Ectodermal cell (in vitro differentiated cells): ENCODE results near the gene ZNHIT1.

Experiments used
- H3K27ac ChIP-seq: 2 replicates; pipeline ENCODE4 v1.7.0; 2013; ENCODE audit warnings: mild to moderate bottlenecking, low read depth, low read length; ENCODE audit not compliant: insufficient read depth, poor library complexity, severe bottlenecking
- H3K27me3 ChIP-seq: 2 replicates; pipeline ENCODE4 v1.7.0; 2013; ENCODE audit warnings: mild to moderate bottlenecking, low read length; ENCODE audit not compliant: insufficient read depth, control insufficient read depth, poor library complexity, severe bottlenecking
- H3K36me3 ChIP-seq: one replicate; pipeline ENCODE4 v1.7.0; 2013; ENCODE audit warnings: low read length; ENCODE audit not compliant: control insufficient read depth, insufficient read depth
- H3K4me1 ChIP-seq: one replicate; pipeline ENCODE4 v1.7.0; 2013; ENCODE audit warnings: low read length; ENCODE audit not compliant: control insufficient read depth, insufficient read depth
- H3K4me3 ChIP-seq: 2 replicates; pipeline ENCODE4 v1.7.0; 2013; ENCODE audit warnings: low read depth, low read length, control low read depth; ENCODE audit not compliant: insufficient read depth
- H3K9me3 ChIP-seq: 2 replicates; pipeline ENCODE4 v1.7.0; 2013; ENCODE audit warnings: mild to moderate bottlenecking, low read length, moderate library complexity; ENCODE audit not compliant: control insufficient read depth
- WGBS, 2 experiments: methylation state at CpG; one replicate each; pipeline ENCODE4 v1.1.7; 2013; ENCODE audit warnings: missing lambda C conversion rate in 2 of 2; 5-methylcytosine and 5-hydroxymethylcytosine counted together

ZNHIT1 gene

GRCh38 chr7:101216860-101217387 lies 1.0 kb upstream of the ZNHIT1 start:
- Histone ChIP-seq H3K27me3 (no peaks in the 10 kb centered on the region), H3K36me3 (peaks cover 3% of the 10 kb centered on the region), H3K9me3 (no peaks in the 10 kb centered on the region), H3K4me3 (peak overlapping the region; percentile 69), H3K4me1 (peaks cover 14% of the 10 kb centered on the region), H3K27ac (peak overlapping the region; percentile 8)
- WGBS, 2 experiments = 1 to 2% methylated on average over 34 of the region's 34 CpGs

- 13 to 14% methylated on average over 26 of the region's 26 CpGs for WGBS, 2 experiments
- H3K27ac ChIP-seq = no peak overlapping the region
- no peaks in the 10 kb centered on the region for H3K9me3 ChIP-seq
- peaks cover 4% of the 10 kb centered on the region for H3K36me3 ChIP-seq
- H3K27me3 ChIP-seq = no peaks in the 10 kb centered on the region
- peaks cover 14% of the 10 kb centered on the region for H3K4me1 ChIP-seq
- peak overlapping the region; percentile 69 for H3K4me3 ChIP-seq
Measured at GRCh38 chr7:101218236-101219125, 516 bp downstream of the ZNHIT1 start.

- H3K27me3 ChIP-seq = no peaks in the 10 kb centered on the region
- H3K4me1 ChIP-seq = peaks cover 14% of the 10 kb centered on the region
- H3K27ac ChIP-seq = no peak overlapping the region
- WGBS, 2 experiments = 92 to 97% methylated on average over 5 of the region's 5 CpGs
- H3K36me3 ChIP-seq = peaks cover 10% of the 10 kb centered on the region
- H3K4me3 ChIP-seq = no peak overlapping the region
- H3K9me3 ChIP-seq = no peaks in the 10 kb centered on the region
Measured at GRCh38 chr7:101220295-101220694, 2.3 kb downstream of the ZNHIT1 start.

GRCh38 chr7:101222275-101222830 lies 4.4 kb downstream of the ZNHIT1 start:
- H3K4me1 ChIP-seq = peaks cover 5% of the 10 kb centered on the region
- no peaks in the 10 kb centered on the region for H3K9me3 ChIP-seq

GRCh38 chr7:101223528-101223927 lies 5.6 kb downstream of the ZNHIT1 start:
- WGBS, 2 experiments = 95 to 98% methylated on average over 15 of the region's 15 CpGs
- Histone ChIP-seq H3K27ac (no peak overlapping the region), H3K27me3 (no peaks in the 10 kb centered on the region), H3K9me3 (no peaks in the 10 kb centered on the region), H3K4me3 (no peak overlapping the region), H3K4me1 (peaks cover 5% of the 10 kb centered on the region), H3K36me3 (peaks cover 7% of the 10 kb centered on the region)

More at GRCh38 chr7:101222275-101222830, 4.4 kb downstream of the ZNHIT1 start:
- 90 to 91% methylated on average over 27 of the region's 27 CpGs for WGBS, 2 experiments
- Histone ChIP-seq H3K27me3 (no peaks in the 10 kb centered on the region), H3K36me3 (peaks cover 7% of the 10 kb centered on the region), H3K27ac (no peak overlapping the region), H3K4me3 (no peak overlapping the region)

- Histone ChIP-seq H3K27ac (no peak overlapping the region), H3K4me1 (no peaks in the 10 kb centered on the region), H3K9me3 (no peaks in the 10 kb centered on the region), H3K4me3 (no peak overlapping the region), H3K36me3 (peaks cover 7% of the 10 kb centered on the region), H3K27me3 (no peaks in the 10 kb centered on the region)
- WGBS, 2 experiments = 88 to 95% methylated on average over 6 of the region's 6 CpGs
Measured at GRCh38 chr7:101225650-101226049, 7.7 kb downstream of the ZNHIT1 start.

GRCh38 chr7:101226721-101227120 lies 8.8 kb downstream of the ZNHIT1 start:
- no peak overlapping the region for H3K4me3 ChIP-seq
- H3K36me3 ChIP-seq = peaks cover 7% of the 10 kb centered on the region
- no peaks in the 10 kb centered on the region for H3K9me3 ChIP-seq
- H3K4me1 ChIP-seq = peaks cover 2% of the 10 kb centered on the region
- WGBS, 2 experiments = 93% methylated on average over 9 of the region's 9 CpGs
- no peak overlapping the region for H3K27ac ChIP-seq
- H3K27me3 ChIP-seq = no peaks in the 10 kb centered on the region

- H3K27ac ChIP-seq = no peak overlapping the region
- peaks cover 5% of the 10 kb centered on the region for H3K27me3 ChIP-seq
- H3K9me3 ChIP-seq = no peaks in the 10 kb centered on the region
- H3K4me1 ChIP-seq = peaks cover 14% of the 10 kb centered on the region
- H3K36me3 ChIP-seq = no peaks in the 10 kb centered on the region
- no peak overlapping the region for H3K4me3 ChIP-seq
- 84 to 86% methylated on average over 7 of the region's 7 CpGs for WGBS, 2 experiments
Measured at GRCh38 chr7:101231644-101232043, 13.7 kb downstream of the ZNHIT1 start.

GRCh38 chr7:101232141-101232850 lies 14.3 kb downstream of the ZNHIT1 start:
- WGBS, 2 experiments = 4 to 5% methylated on average over 52 of the region's 52 CpGs
- Histone ChIP-seq H3K36me3 (no peaks in the 10 kb centered on the region), H3K9me3 (no peaks in the 10 kb centered on the region), H3K27me3 (peaks cover 5% of the 10 kb centered on the region), H3K4me3 (peak overlapping the region; percentile 33), H3K27ac (no peak overlapping the region), H3K4me1 (peaks cover 14% of the 10 kb centered on the region)
